ENCODE measurements around the gene CCND1.

Gene CCND1

DNA sequence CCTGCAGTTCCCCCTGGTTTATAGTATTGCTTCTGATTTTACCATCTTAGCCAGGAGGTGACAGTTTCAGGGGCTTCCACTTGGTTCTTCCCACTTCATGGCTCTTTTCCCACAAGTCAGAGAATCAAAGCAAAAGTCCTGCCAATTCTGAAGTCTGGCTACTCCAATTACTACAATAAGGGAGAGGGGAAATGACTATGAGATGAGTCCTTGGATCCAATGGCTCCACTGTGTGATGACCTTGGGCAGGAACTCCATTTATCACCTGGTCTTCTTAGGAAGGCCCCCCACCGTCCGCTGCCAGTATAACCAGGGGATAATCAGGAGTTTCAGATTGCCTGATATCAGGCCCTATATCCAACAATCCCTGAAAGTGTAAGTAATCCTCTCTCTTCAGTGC, 31.6 kb upstream of the CCND1 start:
- H3K27me3 ChIP-seq (ENCODE audit: insufficient read depth, low read length) = no peaks in the 10 kb centered on the region
- no peak overlapping the region for H3K4ac ChIP-seq (ENCODE audit: low read depth, low read length)
- no peak overlapping the region for H3K18ac ChIP-seq (ENCODE audit: low read length)
- H3K9ac ChIP-seq (ENCODE audit: low read length) = no peak overlapping the region
- H2BK120ac ChIP-seq (ENCODE audit: insufficient read depth, low read length, poor library complexity) = no peak overlapping the region
- no peak overlapping the region for H3K4me2 ChIP-seq (ENCODE audit: low read length)
- H3K36me3 ChIP-seq (ENCODE audit: control insufficient read depth in 1 of 2, insufficient read depth in 2 of 2, low read length in 2 of 2) = no peaks in the 10 kb centered on the region
- no peak overlapping the region for H3K4me3 ChIP-seq (ENCODE audit: low read depth, low read length)
- no peaks in the 10 kb centered on the region for H3K4me1 ChIP-seq (ENCODE audit: control insufficient read depth in 1 of 2, insufficient read depth in 2 of 2, low read length in 2 of 2)
- no peaks in the 10 kb centered on the region for H3K79me2 ChIP-seq (ENCODE audit: control insufficient read depth, insufficient read depth, low read length, poor library complexity)
- H3K23ac ChIP-seq (ENCODE audit: low read length) = no peak overlapping the region
- H4K12ac ChIP-seq (ENCODE audit: low read depth, low read length) = no peak overlapping the region
- H3K9me3 ChIP-seq (ENCODE audit: insufficient read depth, low read depth, low read length) = peaks cover 5% of the 10 kb centered on the region
- no peak overlapping the region for H3K14ac ChIP-seq (ENCODE audit: low read length)
- no peak overlapping the region for H3K27ac ChIP-seq (ENCODE audit: low read depth, low read length)
- no peak overlapping the region for H2BK5ac ChIP-seq (ENCODE audit: low read depth, low read length, poor library complexity)
- no peak overlapping the region for H2AFZ ChIP-seq (ENCODE audit: insufficient read depth, low read length, poor library complexity)
- no peak overlapping the region for H4K91ac ChIP-seq (ENCODE audit: low read depth, low read length)
- no peak overlapping the region for H2BK12ac ChIP-seq (ENCODE audit: low read length)
- DNase-seq = no peak
- no peaks in the 10 kb centered on the region for H3K79me1 ChIP-seq (ENCODE audit: low read length)
- no CpG with 5 or more reads among the region's 2 CpGs for WGBS (ENCODE audit: extremely low coverage, insufficient coverage, insufficient read length)
- H2AK5ac ChIP-seq (ENCODE audit: low read length) = no peak overlapping the region
- no peak overlapping the region for H4K8ac ChIP-seq (ENCODE audit: low read depth, low read length)

DNA sequence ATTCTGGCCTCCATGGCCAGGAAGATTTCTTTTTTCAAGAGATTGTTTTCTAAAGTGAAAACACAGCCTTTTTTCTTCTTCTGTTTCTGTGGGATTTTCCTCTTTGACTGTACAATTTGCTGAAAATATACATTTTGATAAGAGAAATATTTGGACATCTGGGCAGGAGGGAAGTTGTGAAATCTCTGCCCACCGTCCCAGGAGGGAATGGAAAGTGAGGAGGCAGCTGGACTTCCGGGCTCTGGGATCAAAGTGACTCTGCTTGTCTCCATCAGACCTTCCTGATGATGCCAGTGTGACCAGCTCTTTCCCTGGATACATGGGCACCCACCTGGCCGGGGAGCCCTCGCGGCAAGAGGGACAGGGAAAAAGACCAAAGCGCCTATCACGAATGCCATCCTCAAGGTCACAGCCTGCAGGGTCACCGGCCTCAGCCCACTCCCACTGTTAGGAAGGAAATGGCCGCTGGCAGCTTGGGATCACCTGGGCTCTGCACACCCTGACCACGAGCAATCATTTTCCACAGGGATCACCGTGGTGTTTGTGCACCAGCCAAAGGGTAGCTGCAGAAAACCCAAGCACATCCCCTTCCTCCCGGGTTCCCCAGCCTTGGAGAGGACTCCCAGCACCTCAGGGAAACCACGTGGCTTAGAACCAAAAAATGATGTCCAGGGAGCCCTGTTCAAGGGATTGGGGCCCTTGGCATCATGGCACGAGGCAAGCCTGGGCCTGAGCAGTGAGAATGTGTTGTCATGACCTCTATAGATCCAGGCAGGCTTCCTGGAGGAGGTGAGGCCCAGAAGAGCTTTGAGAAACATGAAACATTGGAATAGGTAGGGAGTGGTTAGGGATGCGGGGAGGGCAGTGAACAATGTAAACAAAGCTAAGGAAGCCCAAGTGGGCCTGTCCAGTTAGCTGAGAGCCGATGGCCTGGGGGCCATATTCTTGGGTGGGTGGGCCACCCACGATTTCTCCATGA, 29.1 kb upstream of the CCND1 start:
- DNase-seq = no peak
- Histone ChIP-seq H3K4me2 (ENCODE audit: low read length) (no peak overlapping the region), H3K14ac (ENCODE audit: low read length) (no peak overlapping the region), H3K9ac (ENCODE audit: low read length) (no peak overlapping the region), H2BK12ac (ENCODE audit: low read length) (no peak overlapping the region), H2AFZ (ENCODE audit: insufficient read depth, low read length, poor library complexity) (no peak overlapping the region), H2BK5ac (ENCODE audit: low read depth, low read length, poor library complexity) (no peak overlapping the region), H3K4me1 (ENCODE audit: control insufficient read depth in 1 of 2, insufficient read depth in 2 of 2, low read length in 2 of 2) (no peaks in the 10 kb centered on the region), H4K12ac (ENCODE audit: low read depth, low read length) (no peak overlapping the region), H4K91ac (ENCODE audit: low read depth, low read length) (no peak overlapping the region), H3K79me2 (ENCODE audit: control insufficient read depth, insufficient read depth, low read length, poor library complexity) (no peaks in the 10 kb centered on the region), H3K4ac (ENCODE audit: low read depth, low read length) (no peak overlapping the region), H2BK120ac (ENCODE audit: insufficient read depth, low read length, poor library complexity) (no peak overlapping the region), H2AK5ac (ENCODE audit: low read length) (no peak overlapping the region), H3K36me3 (ENCODE audit: control insufficient read depth in 1 of 2, insufficient read depth in 2 of 2, low read length in 2 of 2) (no peaks in the 10 kb centered on the region), H3K4me3 (ENCODE audit: low read depth, low read length) (no peak overlapping the region), H3K27me3 (ENCODE audit: insufficient read depth, low read length) (no peaks in the 10 kb centered on the region), H3K18ac (ENCODE audit: low read length) (no peak overlapping the region), H3K9me3 (ENCODE audit: insufficient read depth, low read depth, low read length) (peaks cover 5% of the 10 kb centered on the region), H3K23ac (ENCODE audit: low read length) (no peak overlapping the region), H3K79me1 (ENCODE audit: low read length) (no peaks in the 10 kb centered on the region), H3K27ac (ENCODE audit: low read depth, low read length) (no peak overlapping the region), H4K8ac (ENCODE audit: low read depth, low read length) (no peak overlapping the region)
- WGBS (ENCODE audit: extremely low coverage, insufficient coverage, insufficient read length) = no CpG with 5 or more reads among the region's 17 CpGs

DNA sequence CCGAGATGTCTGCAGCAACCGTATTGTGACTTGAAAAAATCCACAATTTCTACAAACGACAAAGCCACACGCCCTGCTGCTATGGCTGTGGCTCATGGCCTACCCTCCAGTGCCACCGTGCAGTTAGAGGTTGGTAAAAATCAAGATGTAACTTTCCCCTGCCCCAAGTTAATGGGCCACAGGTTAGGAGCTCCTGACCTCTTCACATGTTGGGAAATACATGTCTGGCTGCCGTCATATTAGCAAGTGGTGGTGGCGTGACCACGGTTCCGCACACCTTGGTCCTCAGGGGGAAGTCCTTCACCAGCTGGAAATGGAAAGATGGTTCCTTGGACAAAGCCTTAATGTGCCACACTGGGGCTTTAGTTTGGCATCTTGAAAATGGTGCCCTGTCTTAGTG, 27.4 kb upstream of the CCND1 start:
- Histone ChIP-seq H3K14ac (ENCODE audit: low read length) (no peak overlapping the region), H2BK12ac (ENCODE audit: low read length) (no peak overlapping the region), H3K36me3 (ENCODE audit: control insufficient read depth in 1 of 2, insufficient read depth in 2 of 2, low read length in 2 of 2) (no peaks in the 10 kb centered on the region), H3K4me1 (ENCODE audit: control insufficient read depth in 1 of 2, insufficient read depth in 2 of 2, low read length in 2 of 2) (no peaks in the 10 kb centered on the region), H2BK5ac (ENCODE audit: low read depth, low read length, poor library complexity) (no peak overlapping the region), H3K9ac (ENCODE audit: low read length) (no peak overlapping the region), H3K4me2 (ENCODE audit: low read length) (no peak overlapping the region), H3K18ac (ENCODE audit: low read length) (no peak overlapping the region), H3K79me2 (ENCODE audit: control insufficient read depth, insufficient read depth, low read length, poor library complexity) (no peaks in the 10 kb centered on the region), H2BK120ac (ENCODE audit: insufficient read depth, low read length, poor library complexity) (no peak overlapping the region), H3K79me1 (ENCODE audit: low read length) (no peaks in the 10 kb centered on the region), H2AK5ac (ENCODE audit: low read length) (no peak overlapping the region), H4K12ac (ENCODE audit: low read depth, low read length) (no peak overlapping the region), H2AFZ (ENCODE audit: insufficient read depth, low read length, poor library complexity) (no peak overlapping the region), H3K27ac (ENCODE audit: low read depth, low read length) (no peak overlapping the region), H3K9me3 (ENCODE audit: insufficient read depth, low read depth, low read length) (peaks cover 5% of the 10 kb centered on the region), H4K8ac (ENCODE audit: low read depth, low read length) (no peak overlapping the region), H3K23ac (ENCODE audit: low read length) (no peak overlapping the region), H3K27me3 (ENCODE audit: insufficient read depth, low read length) (no peaks in the 10 kb centered on the region), H3K4me3 (ENCODE audit: low read depth, low read length) (peak overlapping the region; percentile 44), H3K4ac (ENCODE audit: low read depth, low read length) (no peak overlapping the region), H4K91ac (ENCODE audit: low read depth, low read length) (no peak overlapping the region)
- no peak for DNase-seq
- WGBS (ENCODE audit: extremely low coverage, insufficient coverage, insufficient read length) = no CpG with 5 or more reads among the region's 9 CpGs

DNA sequence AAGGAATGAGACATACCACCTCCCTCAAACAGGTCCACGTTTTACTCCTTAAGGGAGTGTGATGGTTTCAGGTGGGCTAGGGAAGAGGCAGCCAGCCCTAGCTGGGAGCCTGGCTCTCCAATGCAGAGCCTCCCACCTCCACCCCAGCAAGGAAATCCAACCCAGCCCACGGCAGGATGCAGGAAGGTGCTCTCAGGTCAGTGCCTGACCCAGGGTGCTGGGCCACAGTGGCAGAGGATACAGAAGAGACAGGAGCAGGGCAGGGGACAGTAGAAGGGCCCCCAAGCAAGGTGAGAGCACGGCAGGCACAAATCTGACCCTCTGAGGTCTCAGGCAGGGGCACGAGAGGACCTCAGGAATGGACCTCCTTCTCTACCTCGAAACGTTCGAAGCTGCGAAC, 26.9 kb upstream of the CCND1 start:
- no peak overlapping the region for H2BK5ac ChIP-seq (ENCODE audit: low read depth, low read length, poor library complexity)
- no peak overlapping the region for H4K12ac ChIP-seq (ENCODE audit: low read depth, low read length)
- H3K14ac ChIP-seq (ENCODE audit: low read length) = no peak overlapping the region
- no peak overlapping the region for H3K27ac ChIP-seq (ENCODE audit: low read depth, low read length)
- H3K36me3 ChIP-seq (ENCODE audit: control insufficient read depth in 1 of 2, insufficient read depth in 2 of 2, low read length in 2 of 2) = no peaks in the 10 kb centered on the region
- no peak for DNase-seq
- no peaks in the 10 kb centered on the region for H3K4me1 ChIP-seq (ENCODE audit: control insufficient read depth in 1 of 2, insufficient read depth in 2 of 2, low read length in 2 of 2)
- H4K91ac ChIP-seq (ENCODE audit: low read depth, low read length) = no peak overlapping the region
- no peaks in the 10 kb centered on the region for H3K79me1 ChIP-seq (ENCODE audit: low read length)
- no peaks in the 10 kb centered on the region for H3K27me3 ChIP-seq (ENCODE audit: insufficient read depth, low read length)
- H3K9ac ChIP-seq (ENCODE audit: low read length) = no peak overlapping the region
- H2AK5ac ChIP-seq (ENCODE audit: low read length) = no peak overlapping the region
- H2BK12ac ChIP-seq (ENCODE audit: low read length) = no peak overlapping the region
- H2BK120ac ChIP-seq (ENCODE audit: insufficient read depth, low read length, poor library complexity) = no peak overlapping the region
- H3K4me2 ChIP-seq (ENCODE audit: low read length) = no peak overlapping the region
- WGBS (ENCODE audit: extremely low coverage, insufficient coverage, insufficient read length) = no CpG with 5 or more reads among the region's 8 CpGs
- H3K4me3 ChIP-seq (ENCODE audit: low read depth, low read length) = no peak overlapping the region
- no peak overlapping the region for H3K18ac ChIP-seq (ENCODE audit: low read length)
- H3K4ac ChIP-seq (ENCODE audit: low read depth, low read length) = no peak overlapping the region
- no peak overlapping the region for H2AFZ ChIP-seq (ENCODE audit: insufficient read depth, low read length, poor library complexity)
- H3K9me3 ChIP-seq (ENCODE audit: insufficient read depth, low read depth, low read length) = peaks cover 5% of the 10 kb centered on the region
- no peak overlapping the region for H3K23ac ChIP-seq (ENCODE audit: low read length)
- no peaks in the 10 kb centered on the region for H3K79me2 ChIP-seq (ENCODE audit: control insufficient read depth, insufficient read depth, low read length, poor library complexity)
- no peak overlapping the region for H4K8ac ChIP-seq (ENCODE audit: low read depth, low read length)
